NCI-H2196 (cell line): Measurements from ENCODE around the gene BCOR.
A peak's percentile ranks its signal among the peaks of the same experiment; 100 is the strongest.

Experiments
- DNase-seq: peaks from one replicate; lab custom pipeline; 2025; ENCODE audit not compliant: unreplicated experiment; lab: John Stamatoyannopoulos, UW

The BCOR gene

GRCh38 chrX:40066700-40067099, 31.1 kb downstream of the BCOR start:
- no peak for DNase-seq

- DNase-seq = no peak
Measured at GRCh38 chrX:40065296-40066046, 32.3 kb downstream of the BCOR start.

- peak; percentile 45 for DNase-seq
Measured at GRCh38 chrX:40064055-40064597, 33.6 kb downstream of the BCOR start.

GRCh38 chrX:40063555-40063954, 34.2 kb downstream of the BCOR start:
- peak; percentile 10 for DNase-seq

GRCh38 chrX:40062525-40063155, 35.1 kb downstream of the BCOR start:
- DNase-seq = no peak

- DNase-seq = no peak
Measured at GRCh38 chrX:40061871-40062524, 35.8 kb downstream of the BCOR start.

GRCh38 chrX:40061005-40061404, 36.8 kb downstream of the BCOR start:
- no peak for DNase-seq

- DNase-seq = no peak
Measured at GRCh38 chrX:40060356-40060845, 37.4 kb downstream of the BCOR start.

- peak; percentile 71 for DNase-seq
Measured at GRCh38 chrX:40058719-40059118, 39.0 kb downstream of the BCOR start.

GRCh38 chrX:40057405-40057804, 40.4 kb downstream of the BCOR start:
- no peak for DNase-seq

- DNase-seq = no peak
Measured at GRCh38 chrX:40056420-40056819, 41.3 kb downstream of the BCOR start.

GRCh38 chrX:40055495-40055894, 42.3 kb downstream of the BCOR start:
- DNase-seq = no peak

- DNase-seq = no peak
Measured at GRCh38 chrX:40054793-40055192, 43.0 kb downstream of the BCOR start.

GRCh38 chrX:40050532-40050931, 47.2 kb downstream of the BCOR start:
- DNase-seq = no peak

GRCh38 chrX:40049084-40049641, 48.6 kb downstream of the BCOR start:
- no peak for DNase-seq

- no peak for DNase-seq
Measured at GRCh38 chrX:40047485-40047884, 50.3 kb downstream of the BCOR start.

- no peak for DNase-seq
Measured at GRCh38 chrX:40043895-40044294, 53.9 kb downstream of the BCOR start.

GRCh38 chrX:40041915-40042314, 55.8 kb downstream of the BCOR start:
- no peak for DNase-seq

- DNase-seq = no peak
Measured at GRCh38 chrX:40040686-40041461, 56.9 kb downstream of the BCOR start.

- no peak for DNase-seq
Measured at GRCh38 chrX:40039887-40040286, 57.9 kb downstream of the BCOR start.

- DNase-seq = no peak
Measured at GRCh38 chrX:40037367-40037766, 60.4 kb downstream of the BCOR start.
